H1 (cell line): Measurements from ENCODE around the gene BIRC2. TPM values are rescaled to one million over a fixed set of nuclear protein-coding genes. Genes with fewer than 3 reads are reported as not detected.

Source experiments
- CTCF ChIA-PET: fragments of 300-600 bp; sonication (Branson Sonifier 250); formaldehyde crosslinking; loops from one replicate; lab custom pipeline; 2021; ENCODE audit not compliant: partially characterized antibody; lab: Charles Lee
- POLR2A ChIA-PET: fragments of 300-600 bp; sonication (Branson Sonifier 250); formaldehyde crosslinking; loops from one replicate; lab custom pipeline; 2021; ENCODE audit warnings: inconsistent platforms; ENCODE audit not compliant: partially characterized antibody; lab: Charles Lee
- DNase-seq, 2 experiments: peaks; one replicate each; pipeline versions ENCODE4 v3.0.0 to v3.0.0-alpha.2; 2010 to 2022; ENCODE audit warnings: low spot score in 2 of 2, low read depth in 1 of 2, mixed read lengths in 1 of 2
- FAIRE-seq: peaks from 2 replicates; lab custom pipeline; 2011; peaks lifted over from hg19 to GRCh38; lab: Jason Lieb, UNC
- H2AFZ ChIP-seq: 2 replicates; pipeline ENCODE4 v1.8.1; 2012; ENCODE audit warnings: low read length, inconsistent platforms
- H2AK5ac ChIP-seq: 2 replicates; pipeline ENCODE4 v1.6.1; 2013; ENCODE audit warnings: low read depth, low read length
- H2BK120ac ChIP-seq: replicated peaks from 2 replicates; pipeline ENCODE3; 2013; ENCODE audit warnings: low read depth, low read length, inconsistent platforms
- H2BK12ac ChIP-seq: 2 replicates; pipeline ENCODE4 v1.6.1; 2013; ENCODE audit warnings: low read depth, low read length
- H2BK15ac ChIP-seq: 2 replicates; pipeline ENCODE4 v1.6.1; 2013; ENCODE audit warnings: low read length
- H2BK20ac ChIP-seq: 2 replicates; pipeline ENCODE4 v1.6.1; 2013; ENCODE audit warnings: low read length
- H2BK5ac ChIP-seq: 2 replicates; pipeline ENCODE4 v1.6.1; 2013; ENCODE audit warnings: low read depth, low read length
- H3K14ac ChIP-seq: 2 replicates; pipeline ENCODE4 v1.6.1; 2013; ENCODE audit warnings: inconsistent platforms; ENCODE audit not compliant: insufficient read length
- H3K18ac ChIP-seq: 2 replicates; pipeline ENCODE4 v1.6.1; 2013; ENCODE audit warnings: low read length; ENCODE audit errors: extremely low read depth
- H3K23ac ChIP-seq: 2 replicates; pipeline ENCODE4 v1.6.1; 2013; ENCODE audit warnings: inconsistent platforms; ENCODE audit not compliant: insufficient read length
- H3K23me2 ChIP-seq: 2 replicates; pipeline ENCODE4 v1.6.1; 2013; ENCODE audit warnings: low read depth, low read length
- H3K27ac ChIP-seq: 2 replicates; pipeline ENCODE4 v1.6.1; 2011; ENCODE audit warnings: low read depth, low read length, inconsistent platforms
- H3K27me3 ChIP-seq, 4 experiments: replicated peaks in 1 of 4; 1 replicate in 1 of 4; 2 replicates in 3 of 4; pipeline versions ENCODE4 v1.6.1 to v1.8.1; 2011 to 2013; ENCODE audit warnings: low read length in 3 of 4, mild to moderate bottlenecking in 3 of 4, inconsistent platforms in 2 of 4, mixed read lengths in 2 of 4, moderate library complexity in 1 of 4; ENCODE audit not compliant: control insufficient read depth in 3 of 4, insufficient read depth in 3 of 4; ENCODE audit errors: extremely low read depth in 1 of 4
- H3K36me3 ChIP-seq, 4 experiments: 2 replicates each; pipeline versions ENCODE4 v1.6.1 to v1.8.1; 2011 to 2013; ENCODE audit warnings: mild to moderate bottlenecking in 4 of 4, low read length in 3 of 4, moderate library complexity in 2 of 4, control low read depth in 1 of 4, inconsistent platforms in 1 of 4; ENCODE audit not compliant: insufficient read depth in 4 of 4, control insufficient read depth in 2 of 4
- H3K4ac ChIP-seq: replicated peaks from 2 replicates; pipeline ENCODE3; 2013; ENCODE audit warnings: low read length, low read depth, mixed read lengths, inconsistent platforms; ENCODE audit not compliant: insufficient read length
- H3K4me1 ChIP-seq, 4 experiments: replicated peaks in 1 of 4; 1 replicate in 1 of 4; 2 replicates in 3 of 4; pipeline versions ENCODE4 v1.6.1 to v1.8.1; 2011 to 2013; ENCODE audit warnings: low read length in 3 of 4, inconsistent platforms in 2 of 4, mixed read lengths in 1 of 4; ENCODE audit not compliant: insufficient read depth in 4 of 4, control insufficient read depth in 3 of 4
- H3K4me2 ChIP-seq, 2 experiments: 2 replicates each; pipeline versions ENCODE4 v1.6.1 to v1.8.1; 2011 to 2013; ENCODE audit warnings: low read depth in 2 of 2, low read length in 2 of 2, control low read depth in 1 of 2, inconsistent platforms in 1 of 2, mild to moderate bottlenecking in 1 of 2; ENCODE audit not compliant: insufficient read depth in 1 of 2
- H3K4me3 ChIP-seq, 4 experiments: fragments of 200-600, 300-600 bp in 1 of 4; sonication (generic), shearing (Covaris generic), sonication (Bioruptor Twin) in 1 of 4; 2 replicates each; pipeline versions ENCODE4 v1.5.1 to v1.8.1; 2011 to 2016; ENCODE audit warnings: low read length in 4 of 4, low read depth in 3 of 4, control low read depth in 2 of 4, inconsistent platforms in 2 of 4, mild to moderate bottlenecking in 2 of 4, mixed read lengths in 1 of 4, moderate library complexity in 1 of 4; ENCODE audit not compliant: insufficient read depth in 2 of 4; ENCODE audit errors: extremely low read depth in 1 of 4
- H3K56ac ChIP-seq: replicated peaks from 2 replicates; pipeline ENCODE3; 2013; ENCODE audit warnings: low read depth, mild to moderate bottlenecking, mixed read lengths, low read length, inconsistent platforms; ENCODE audit not compliant: insufficient read length
- H3K79me1 ChIP-seq: 2 replicates; pipeline ENCODE4 v1.6.1; 2013; ENCODE audit warnings: low read depth, low read length, control low read depth
- H3K79me2 ChIP-seq, 2 experiments: 2 replicates each; pipeline versions ENCODE4 v1.6.1 to v1.8.1; 2012 to 2013; ENCODE audit warnings: low read length in 2 of 2, mild to moderate bottlenecking in 2 of 2, inconsistent platforms in 1 of 2; ENCODE audit not compliant: insufficient read depth in 2 of 2, control insufficient read depth in 1 of 2
- H3K9ac ChIP-seq, 4 experiments: replicated peaks in 1 of 4; 1 replicate in 1 of 4; 2 replicates in 3 of 4; pipeline versions ENCODE4 v1.6.1 to v1.8.1; 2011 to 2013; ENCODE audit warnings: low read depth in 3 of 4, low read length in 3 of 4, control low read depth in 2 of 4, mild to moderate bottlenecking in 2 of 4, moderate library complexity in 2 of 4, inconsistent platforms in 1 of 4; ENCODE audit errors: extremely low read depth in 1 of 4
- H3K9me3 ChIP-seq, 2 experiments: 2 replicates each; pipeline versions ENCODE4 v1.6.1 to v1.8.1; 2012 to 2013; ENCODE audit warnings: mild to moderate bottlenecking in 2 of 2, moderate library complexity in 2 of 2, control low read depth in 1 of 2, inconsistent platforms in 1 of 2, low read depth in 1 of 2, low read length in 1 of 2, mixed read lengths in 1 of 2; ENCODE audit not compliant: insufficient read depth in 2 of 2
- H4K20me1 ChIP-seq, 2 experiments: replicated peaks in 1 of 2; 2 replicates each; pipeline versions ENCODE3 to v1.8.1; 2011 to 2013; ENCODE audit warnings: inconsistent platforms in 2 of 2, low read length in 2 of 2, mild to moderate bottlenecking in 1 of 2; ENCODE audit not compliant: insufficient read depth in 2 of 2, control insufficient read depth in 1 of 2
- H4K5ac ChIP-seq: 2 replicates; pipeline ENCODE4 v1.6.1; 2013; ENCODE audit warnings: low read length, low read depth, mixed read lengths, inconsistent platforms; ENCODE audit not compliant: insufficient read length
- H4K8ac ChIP-seq: 2 replicates; pipeline ENCODE4 v1.8.0; 2013; ENCODE audit warnings: mild to moderate bottlenecking, moderate library complexity, low read length, inconsistent platforms; ENCODE audit not compliant: insufficient read depth; ENCODE audit errors: extremely low read depth
- H4K91ac ChIP-seq: replicated peaks from 2 replicates; pipeline ENCODE3; 2013; ENCODE audit warnings: low read length, mixed read lengths, inconsistent platforms; ENCODE audit not compliant: insufficient read length
- HDAC2 ChIP-seq, 2 experiments: fragments of 300-600 bp in 1 of 2; sonication (generic) in 1 of 2; IDR thresholded peaks; 2 replicates each; pipeline ENCODE4 v1.6.1; 2011 to 2012; ENCODE audit warnings: low read depth in 2 of 2, low read length in 2 of 2, mild to moderate bottlenecking in 2 of 2, moderate library complexity in 2 of 2, borderline replicate concordance in 1 of 2, inconsistent platforms in 1 of 2
- MAFK ChIP-seq: IDR thresholded peaks from 2 replicates; pipeline ENCODE4 v1.6.1; 2012; ENCODE audit warnings: low read depth, mild to moderate bottlenecking, improper control_type of control experiment, low read length
- WGBS, 2 experiments: shearing (Covaris generic) in 1 of 2; methylation state at CpG; one replicate each; pipeline versions ENCODE4 v1.1.6 to v1.1.7; 2013 to 2015; ENCODE audit warnings: low lambda C conversion rate in 2 of 2, mixed read lengths in 2 of 2, inconsistent platforms in 1 of 2, low coverage in 1 of 2, missing lambda C conversion rate in 1 of 2; ENCODE audit not compliant: insufficient replicate concordance in 2 of 2, insufficient coverage in 1 of 2, insufficient read length in 1 of 2; ENCODE audit errors: extremely low coverage in 1 of 2, missing lambda C conversion rate in 1 of 2; 5-methylcytosine and 5-hydroxymethylcytosine counted together
- polyA plus RNA-seq, 7 experiments: library from polyadenylated mRNA; depleted of rRNA in 3 of 7; stranded (reverse) in 5 of 7; unstranded in 2 of 7; fragments of >200 nt in 5 of 7; fragments of 200-250 nt in 2 of 7; gene quantifications; 1 replicate in 5 of 7; 2 replicates in 1 of 7; 4 replicates in 1 of 7; pipeline versions ENCODE4 v1.2.1 to v1.2.3, GENCODE V29; 2011 to 2013; ENCODE audit warnings: missing spikeins in 2 of 7, mixed read lengths in 2 of 7
- total RNA-seq: library from RNA; stranded (reverse); fragmentation: NEBNext Ultra II Directional; extraction: Animal tissue kit (Norgen Biotek cat#: 25700); gene quantifications from 2 replicates; pipeline ENCODE4 v1.2.1, GENCODE V29; 2021

Gene BIRC2
- total and polyA plus RNA-seq, 2 of the 8 experiments (the other 6 are each of a cell fraction or from before 2014, with no cell fraction given) = 18.4 to 24.7 TPM

GRCh38 chr11:102367364-102367763 lies 20.4 kb downstream of the BIRC2 start:
- no peak overlapping the region for H3K56ac ChIP-seq
- 87% methylated on average over 6 of the region's 6 CpGs; no CpG with 5 or more reads in 1 of the 2 experiments for WGBS, 2 experiments
- no peak overlapping the region for H3K4me2 ChIP-seq
- no peak overlapping the region for H2BK20ac ChIP-seq
- no peak overlapping the region for H4K5ac ChIP-seq
- H3K9me3 ChIP-seq = no peaks in the 10 kb centered on the region
- H3K23ac ChIP-seq = no peak overlapping the region
- H4K91ac ChIP-seq = no peak overlapping the region
- H3K27ac ChIP-seq = no peak overlapping the region
- CTCF ChIA-PET = interaction anchor here (0.6 to 1.2 kb wide), 9 partner anchors 18 to 246 kb away, joined by 3 to 5 read pairs (median 3); no protein-coding TSS in a partner anchor
- H3K79me2 ChIP-seq = no peaks in the 10 kb centered on the region
- no peak overlapping the region for H2AK5ac ChIP-seq
- H3K36me3 ChIP-seq = peaks cover 0 to 33% (median 10%) of the 10 kb centered on the region in 4 experiments; a peak in 7 of 8 replicates
- POLR2A ChIA-PET = interaction anchor here (2.2 kb wide), 1 partner anchor 8 kb away, joined by 9 read pairs; no protein-coding TSS in a partner anchor
- no peak overlapping the region for H2AFZ ChIP-seq
- H3K27me3 ChIP-seq = no peaks in the 10 kb centered on the region
- no peaks in the 10 kb centered on the region for H3K23me2 ChIP-seq
- H2BK120ac ChIP-seq = no peak overlapping the region
- no peak overlapping the region for H2BK5ac ChIP-seq
- H3K4me1 ChIP-seq = no peaks in the 10 kb centered on the region
- H3K14ac ChIP-seq = no peak overlapping the region
- H3K4me3 ChIP-seq = no peak overlapping the region
- H3K4ac ChIP-seq = no peak overlapping the region
- H3K79me1 ChIP-seq = no peaks in the 10 kb centered on the region
- no peak for TF ChIP-seq MAFK
- no peak for TF ChIP-seq HDAC2 (IDR thresholded peaks at IDR 0.05; ENCODE audit: borderline replicate concordance in 1 of 2, low read depth in 2 of 2, low read length in 2 of 2)
- H2BK15ac ChIP-seq = no peak overlapping the region
- no peak overlapping the region for H3K9ac ChIP-seq
- H3K18ac ChIP-seq = no peak overlapping the region
- no peak for FAIRE-seq
- H2BK12ac ChIP-seq = no peak overlapping the region
- no peaks in the 10 kb centered on the region for H4K20me1 ChIP-seq
- no peak for DNase-seq
- no peak overlapping the region for H4K8ac ChIP-seq
